ENCODE data around the gene RAI1.

Gene RAI1

GRCh38 chr17:17840751-17841591, 159.7 kb downstream of the RAI1 start:
- peak overlapping the region in 1 of 2 donors; percentile 84 for H3K9ac ChIP-seq (ENCODE audit: low read length in 2 of 2)
- H3K9me3 ChIP-seq (ENCODE audit: control insufficient read depth in 2 of 2, low read length in 2 of 2), result no peaks in the 10 kb centered on the region
- peaks cover 44% of the 10 kb centered on the region for H3K4me1 ChIP-seq (ENCODE audit: control insufficient read depth, insufficient read depth, low read length)
- H3K4me3 ChIP-seq (ENCODE audit: low read length in 2 of 2), result peak overlapping the region in 1 of 2 donors; percentile 8
- peaks cover 0 to 4% of the 10 kb centered on the region in 2 donors for H3K36me3 ChIP-seq (ENCODE audit: control insufficient read depth in 2 of 2, insufficient read depth in 2 of 2, low read length in 2 of 2)
- no peaks in the 10 kb centered on the region for H3K27me3 ChIP-seq (ENCODE audit: control insufficient read depth in 1 of 2, insufficient read depth in 2 of 2, low read length in 2 of 2)
- peak overlapping the region; percentile 96 for H3K27ac ChIP-seq (ENCODE audit: low read length)

- no peak overlapping the region for H3K4me3 ChIP-seq (ENCODE audit: low read length in 2 of 2)
- no peaks in the 10 kb centered on the region for H3K27me3 ChIP-seq (ENCODE audit: control insufficient read depth in 1 of 2, insufficient read depth in 2 of 2, low read length in 2 of 2)
- H3K9me3 ChIP-seq (ENCODE audit: control insufficient read depth in 2 of 2, low read length in 2 of 2), result no peaks in the 10 kb centered on the region
- H3K4me1 ChIP-seq (ENCODE audit: control insufficient read depth, insufficient read depth, low read length), result peaks cover 43% of the 10 kb centered on the region
- peak overlapping the region; percentile 96 for H3K27ac ChIP-seq (ENCODE audit: low read length)
- H3K9ac ChIP-seq (ENCODE audit: low read length in 2 of 2), result no peak overlapping the region
- peaks cover 0 to 6% of the 10 kb centered on the region in 2 donors for H3K36me3 ChIP-seq (ENCODE audit: control insufficient read depth in 2 of 2, insufficient read depth in 2 of 2, low read length in 2 of 2)
These were observed 160.4 kb downstream of the RAI1 start for GRCh38 chr17:17841601-17842025.

GRCh38 chr17:17842111-17842876, 161.0 kb downstream of the RAI1 start:
- Histone ChIP-seq H3K9ac (ENCODE audit: low read length in 2 of 2) (no peak overlapping the region), H3K4me1 (ENCODE audit: control insufficient read depth, insufficient read depth, low read length) (peaks cover 38% of the 10 kb centered on the region), H3K27me3 (ENCODE audit: control insufficient read depth in 1 of 2, insufficient read depth in 2 of 2, low read length in 2 of 2) (no peaks in the 10 kb centered on the region), H3K27ac (ENCODE audit: low read length) (peak overlapping the region; percentile 96), H3K36me3 (ENCODE audit: control insufficient read depth in 2 of 2, insufficient read depth in 2 of 2, low read length in 2 of 2) (peaks cover 0 to 6% of the 10 kb centered on the region in 2 donors), H3K9me3 (ENCODE audit: control insufficient read depth in 2 of 2, low read length in 2 of 2) (no peaks in the 10 kb centered on the region), H3K4me3 (ENCODE audit: low read length in 2 of 2) (no peak overlapping the region)

- no peak overlapping the region for H3K27ac ChIP-seq (ENCODE audit: low read length)
- no peak overlapping the region for H3K9ac ChIP-seq (ENCODE audit: low read length in 2 of 2)
- H3K36me3 ChIP-seq (ENCODE audit: control insufficient read depth in 2 of 2, insufficient read depth in 2 of 2, low read length in 2 of 2), result peaks cover 0 to 6% of the 10 kb centered on the region in 2 donors
- H3K9me3 ChIP-seq (ENCODE audit: control insufficient read depth in 2 of 2, low read length in 2 of 2), result no peaks in the 10 kb centered on the region
- no peaks in the 10 kb centered on the region for H3K27me3 ChIP-seq (ENCODE audit: control insufficient read depth in 1 of 2, insufficient read depth in 2 of 2, low read length in 2 of 2)
- no peak overlapping the region for H3K4me3 ChIP-seq (ENCODE audit: low read length in 2 of 2)
- H3K4me1 ChIP-seq (ENCODE audit: control insufficient read depth, insufficient read depth, low read length), result peaks cover 31% of the 10 kb centered on the region
These were observed 161.8 kb downstream of the RAI1 start for GRCh38 chr17:17843096-17843495.

GRCh38 chr17:17844079-17844478, 162.8 kb downstream of the RAI1 start:
- Histone ChIP-seq H3K4me1 (ENCODE audit: control insufficient read depth, insufficient read depth, low read length) (peaks cover 38% of the 10 kb centered on the region), H3K27ac (ENCODE audit: low read length) (no peak overlapping the region), H3K9ac (ENCODE audit: low read length in 2 of 2) (no peak overlapping the region), H3K27me3 (ENCODE audit: control insufficient read depth in 1 of 2, insufficient read depth in 2 of 2, low read length in 2 of 2) (no peaks in the 10 kb centered on the region), H3K4me3 (ENCODE audit: low read length in 2 of 2) (no peak overlapping the region), H3K36me3 (ENCODE audit: control insufficient read depth in 2 of 2, insufficient read depth in 2 of 2, low read length in 2 of 2) (peaks cover 0 to 6% of the 10 kb centered on the region in 2 donors), H3K9me3 (ENCODE audit: control insufficient read depth in 2 of 2, low read length in 2 of 2) (no peaks in the 10 kb centered on the region)

GRCh38 chr17:17844500-17844899, 163.2 kb downstream of the RAI1 start:
- Histone ChIP-seq H3K27ac (ENCODE audit: low read length) (no peak overlapping the region), H3K4me1 (ENCODE audit: control insufficient read depth, insufficient read depth, low read length) (peaks cover 38% of the 10 kb centered on the region)

GRCh38 chr17:17845046-17845775, 164.0 kb downstream of the RAI1 start:
- H3K9me3 ChIP-seq (ENCODE audit: control insufficient read depth in 2 of 2, low read length in 2 of 2), result no peaks in the 10 kb centered on the region
- H3K9ac ChIP-seq (ENCODE audit: low read length in 2 of 2), result no peak overlapping the region
- H3K4me3 ChIP-seq (ENCODE audit: low read length in 2 of 2), result no peak overlapping the region
- peaks cover 38% of the 10 kb centered on the region for H3K4me1 ChIP-seq (ENCODE audit: control insufficient read depth, insufficient read depth, low read length)
- H3K27me3 ChIP-seq (ENCODE audit: control insufficient read depth in 1 of 2, insufficient read depth in 2 of 2, low read length in 2 of 2), result no peaks in the 10 kb centered on the region
- peaks cover 0 to 6% of the 10 kb centered on the region in 2 donors for H3K36me3 ChIP-seq (ENCODE audit: control insufficient read depth in 2 of 2, insufficient read depth in 2 of 2, low read length in 2 of 2)
- no peak overlapping the region for H3K27ac ChIP-seq (ENCODE audit: low read length)

More at GRCh38 chr17:17844500-17844899, 163.2 kb downstream of the RAI1 start:
- H3K9me3 ChIP-seq (ENCODE audit: control insufficient read depth in 2 of 2, low read length in 2 of 2), result no peaks in the 10 kb centered on the region
- H3K36me3 ChIP-seq (ENCODE audit: control insufficient read depth in 2 of 2, insufficient read depth in 2 of 2, low read length in 2 of 2), result peaks cover 0 to 6% of the 10 kb centered on the region in 2 donors
- no peaks in the 10 kb centered on the region for H3K27me3 ChIP-seq (ENCODE audit: control insufficient read depth in 1 of 2, insufficient read depth in 2 of 2, low read length in 2 of 2)
- H3K4me3 ChIP-seq (ENCODE audit: low read length in 2 of 2), result no peak overlapping the region
- no peak overlapping the region for H3K9ac ChIP-seq (ENCODE audit: low read length in 2 of 2)

GRCh38 chr17:17846003-17846402, 164.7 kb downstream of the RAI1 start:
- peaks cover 30% of the 10 kb centered on the region for H3K4me1 ChIP-seq (ENCODE audit: control insufficient read depth, insufficient read depth, low read length)
- peaks cover 0 to 6% of the 10 kb centered on the region in 2 donors for H3K36me3 ChIP-seq (ENCODE audit: control insufficient read depth in 2 of 2, insufficient read depth in 2 of 2, low read length in 2 of 2)
- H3K9me3 ChIP-seq (ENCODE audit: control insufficient read depth in 2 of 2, low read length in 2 of 2), result no peaks in the 10 kb centered on the region
- no peaks in the 10 kb centered on the region for H3K27me3 ChIP-seq (ENCODE audit: control insufficient read depth in 1 of 2, insufficient read depth in 2 of 2, low read length in 2 of 2)
- H3K4me3 ChIP-seq (ENCODE audit: low read length in 2 of 2), result no peak overlapping the region
- H3K9ac ChIP-seq (ENCODE audit: low read length in 2 of 2), result no peak overlapping the region
- no peak overlapping the region for H3K27ac ChIP-seq (ENCODE audit: low read length)

GRCh38 chr17:17846645-17847044, 165.4 kb downstream of the RAI1 start:
- H3K27me3 ChIP-seq (ENCODE audit: control insufficient read depth in 1 of 2, insufficient read depth in 2 of 2, low read length in 2 of 2), result no peaks in the 10 kb centered on the region
- peaks cover 0 to 6% of the 10 kb centered on the region in 2 donors for H3K36me3 ChIP-seq (ENCODE audit: control insufficient read depth in 2 of 2, insufficient read depth in 2 of 2, low read length in 2 of 2)
- no peaks in the 10 kb centered on the region for H3K9me3 ChIP-seq (ENCODE audit: control insufficient read depth in 2 of 2, low read length in 2 of 2)
- H3K4me3 ChIP-seq (ENCODE audit: low read length in 2 of 2), result no peak overlapping the region
- no peak overlapping the region for H3K27ac ChIP-seq (ENCODE audit: low read length)
- no peak overlapping the region for H3K9ac ChIP-seq (ENCODE audit: low read length in 2 of 2)
- H3K4me1 ChIP-seq (ENCODE audit: control insufficient read depth, insufficient read depth, low read length), result peaks cover 25% of the 10 kb centered on the region

- Histone ChIP-seq H3K27ac (ENCODE audit: low read length) (no peak overlapping the region), H3K9ac (ENCODE audit: low read length in 2 of 2) (no peak overlapping the region), H3K4me3 (ENCODE audit: low read length in 2 of 2) (no peak overlapping the region), H3K27me3 (ENCODE audit: control insufficient read depth in 1 of 2, insufficient read depth in 2 of 2, low read length in 2 of 2) (no peaks in the 10 kb centered on the region), H3K4me1 (ENCODE audit: control insufficient read depth, insufficient read depth, low read length) (peaks cover 22% of the 10 kb centered on the region), H3K9me3 (ENCODE audit: control insufficient read depth in 2 of 2, low read length in 2 of 2) (no peaks in the 10 kb centered on the region), H3K36me3 (ENCODE audit: control insufficient read depth in 2 of 2, insufficient read depth in 2 of 2, low read length in 2 of 2) (peaks cover 0 to 8% of the 10 kb centered on the region in 2 donors)
These were observed 165.9 kb downstream of the RAI1 start for GRCh38 chr17:17847118-17847689.
